ENCODE measurements around the gene DRAXIN. TPM values are rescaled to one million over a fixed set of nuclear protein-coding genes. Genes with fewer than 3 reads are reported as not detected.

Gene DRAXIN
- total RNA-seq, 1 experiment from 2014 or later = 0.03 TPM

DNA sequence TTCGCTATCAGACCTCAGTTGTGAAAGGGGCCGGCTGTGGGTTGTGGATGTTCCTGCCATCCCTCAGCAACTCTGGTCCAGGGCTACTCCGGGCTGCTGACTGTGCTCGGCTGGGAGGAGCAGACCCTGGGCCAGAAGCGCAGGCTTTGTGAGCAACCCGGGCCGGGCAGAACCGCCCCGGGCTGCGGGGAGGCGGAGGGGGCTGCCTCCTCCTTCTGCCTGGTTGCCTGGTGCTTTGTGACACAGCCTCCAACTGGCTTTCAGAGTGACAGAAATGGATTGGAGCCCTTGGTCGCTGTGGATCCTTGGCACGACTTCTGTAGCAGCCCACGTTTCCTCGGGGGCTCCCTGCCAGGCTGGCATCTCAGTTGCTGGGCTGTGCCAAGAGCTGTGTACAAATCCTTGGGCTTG, 10.0 kb downstream of the DRAXIN start:
- in situ Hi-C loops (cut with HindIII; ENCODE audit: low pct_unique_long_range_greater_than_20kb, low sequenced_read_pairs) = no loop called here
- no peak for DNase-seq (ENCODE audit: low read depth, low spot score)

DNA sequence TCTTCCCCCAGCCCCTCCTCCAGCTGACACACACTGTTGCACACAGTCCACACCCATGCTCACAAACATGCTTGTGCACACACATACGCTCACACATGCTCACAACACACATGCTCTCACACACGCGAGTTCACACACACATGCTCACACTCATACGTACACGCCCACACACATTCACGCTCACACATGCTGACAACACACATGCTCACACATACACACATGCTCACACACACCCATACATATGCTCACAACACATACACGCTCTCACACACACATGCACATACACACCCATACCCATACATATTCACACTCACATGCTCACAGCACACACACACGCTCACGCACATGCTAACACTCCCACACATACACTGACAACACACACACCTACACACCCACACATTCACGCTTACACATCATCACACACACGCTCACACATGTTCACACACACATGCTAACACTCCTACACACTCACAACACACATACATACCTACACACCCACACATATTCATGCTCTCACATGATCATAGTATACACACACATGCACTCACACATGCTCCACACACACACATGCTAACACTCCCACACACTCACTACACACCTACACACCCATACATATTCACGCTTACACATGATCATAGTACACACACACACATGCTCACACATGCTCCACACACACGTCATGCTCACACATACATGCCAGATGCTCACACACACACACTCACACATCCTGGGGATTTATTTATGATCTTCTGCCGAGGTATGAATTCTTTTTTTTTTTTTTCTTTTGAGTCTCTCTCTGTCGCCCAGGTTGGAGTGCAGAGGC, 10.7 kb downstream of the DRAXIN start:
- no peak for DNase-seq (ENCODE audit: low read depth, low spot score)
- in situ Hi-C loops (cut with HindIII; ENCODE audit: low pct_unique_long_range_greater_than_20kb, low sequenced_read_pairs) = no loop called here

DNA sequence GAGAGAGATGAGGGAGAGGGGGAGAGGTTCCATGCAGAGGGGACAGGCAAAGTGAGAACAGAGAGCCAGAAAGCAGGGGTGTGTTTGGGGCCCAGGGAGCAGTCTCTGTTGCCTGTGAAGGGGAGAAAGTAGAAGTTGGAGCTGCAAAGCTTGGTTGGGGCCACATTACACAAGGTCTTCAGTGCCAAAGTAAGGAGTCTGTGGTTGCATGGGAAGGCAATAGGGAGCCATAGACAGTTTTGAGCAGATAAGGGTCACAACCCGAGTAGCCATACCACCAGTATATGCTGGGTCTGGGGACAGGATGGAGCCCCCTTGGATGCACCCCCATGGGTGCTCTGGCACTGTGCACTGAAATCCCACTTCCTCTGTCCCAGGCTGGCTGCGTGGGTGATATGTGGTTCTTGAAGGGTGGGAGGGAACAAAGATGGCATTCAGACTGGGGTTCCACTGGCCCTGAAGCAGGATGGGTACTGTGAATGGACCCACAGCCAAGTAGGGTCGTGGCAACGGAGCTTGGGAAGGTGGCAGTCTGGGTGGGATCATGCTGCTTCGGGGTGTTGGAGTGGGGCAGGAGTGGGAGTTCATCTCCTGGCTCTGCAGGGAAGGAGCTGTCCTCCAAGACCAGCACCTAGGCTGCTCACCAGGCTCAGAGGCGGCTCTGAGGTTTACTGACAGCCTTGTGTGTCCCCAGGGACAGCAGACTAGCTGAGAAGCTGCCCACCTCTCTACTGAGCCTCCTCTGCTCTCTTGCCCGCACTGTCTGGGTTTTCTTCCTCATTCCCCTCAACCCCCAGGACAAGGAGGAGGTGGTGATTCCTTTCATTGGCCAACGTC, 12.1 kb downstream of the DRAXIN start:
- no peak for DNase-seq (ENCODE audit: low read depth, low spot score)
- in situ Hi-C loops (cut with HindIII; ENCODE audit: low pct_unique_long_range_greater_than_20kb, low sequenced_read_pairs) = no loop called here

DNA sequence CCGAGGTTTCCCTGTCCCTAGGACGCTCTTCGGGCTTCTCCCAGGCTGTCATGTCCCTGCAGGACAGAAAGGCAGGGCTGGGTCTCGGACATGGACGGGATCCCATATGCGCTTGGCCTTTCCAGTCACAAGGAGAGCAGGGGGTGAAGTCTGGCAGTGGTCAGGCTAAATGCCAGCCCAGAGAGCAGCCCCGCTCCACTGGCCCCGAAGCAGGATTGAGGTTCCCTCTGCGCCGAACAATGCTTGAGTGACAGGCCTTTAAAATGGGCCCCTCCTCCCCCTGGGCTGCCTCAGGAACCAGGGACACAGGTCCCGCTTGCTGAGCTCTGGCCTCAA, 12.7 kb downstream of the DRAXIN start:
- no peak for DNase-seq (ENCODE audit: low read depth, low spot score)
- in situ Hi-C loops (cut with HindIII; ENCODE audit: low pct_unique_long_range_greater_than_20kb, low sequenced_read_pairs) = no loop called here

DNA sequence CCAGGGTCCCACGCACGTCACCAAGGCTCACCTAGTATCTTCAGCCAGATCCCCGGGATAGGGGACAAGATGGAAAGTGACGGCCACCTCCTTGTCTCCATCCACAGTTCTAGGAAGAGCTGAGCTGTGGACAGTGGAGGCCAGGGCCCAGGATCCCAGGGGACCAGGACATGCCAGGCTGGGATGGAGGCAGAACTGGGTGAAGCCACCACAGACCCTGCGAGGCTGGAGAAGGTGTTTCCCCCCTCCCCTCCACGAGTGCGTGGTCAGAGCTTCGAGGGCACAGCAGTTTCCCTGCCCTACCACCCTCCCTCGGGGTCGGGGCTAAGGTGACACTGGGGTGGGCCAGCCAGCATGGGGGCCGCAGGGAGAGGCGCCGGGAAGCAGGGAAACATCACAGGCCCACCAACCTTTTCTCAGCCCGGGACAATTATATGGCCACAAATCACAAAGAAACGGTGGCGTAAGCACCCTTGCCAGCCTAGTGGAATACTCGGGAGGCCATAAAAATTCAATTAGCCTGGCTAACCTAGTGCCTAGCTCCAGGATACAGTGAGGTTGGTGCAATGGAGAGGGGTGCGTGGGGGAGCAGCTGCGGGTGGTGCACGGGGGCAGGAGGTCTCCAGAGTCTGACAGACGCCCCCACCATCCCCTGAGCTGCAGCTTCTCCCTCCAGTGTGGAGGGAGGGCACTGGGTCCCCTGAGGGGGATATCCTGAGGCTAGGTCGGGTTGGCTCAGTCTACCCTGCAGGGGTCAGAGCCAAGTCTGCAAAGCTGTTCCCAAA, 13.4 kb downstream of the DRAXIN start:
- no peak for DNase-seq (ENCODE audit: low read depth, low spot score)
- in situ Hi-C loops (cut with HindIII; ENCODE audit: low pct_unique_long_range_greater_than_20kb, low sequenced_read_pairs) = no loop called here

DNA sequence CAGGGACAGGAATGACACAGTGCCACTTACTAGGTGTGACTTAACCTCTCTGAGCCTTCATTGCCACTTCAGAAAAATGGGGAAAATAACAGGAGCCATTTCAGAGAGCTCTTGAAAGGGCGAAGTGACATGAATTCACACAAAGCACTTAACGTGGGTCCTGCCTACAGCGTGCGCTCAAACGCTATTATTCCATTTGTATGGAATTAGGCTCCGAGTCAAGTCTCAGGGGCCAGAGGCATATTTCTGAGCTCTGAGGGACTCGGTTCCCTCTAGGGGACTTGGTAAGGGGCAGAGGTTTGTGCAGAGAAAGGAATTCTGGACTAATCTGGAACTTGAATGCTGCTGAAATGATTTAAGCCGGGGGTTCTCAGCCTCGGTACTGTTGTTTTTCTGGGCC, 14.1 kb downstream of the DRAXIN start:
- DNase-seq (ENCODE audit: low read depth, low spot score) = no peak
- in situ Hi-C loops (cut with HindIII; ENCODE audit: low pct_unique_long_range_greater_than_20kb, low sequenced_read_pairs) = no loop called here

DNA sequence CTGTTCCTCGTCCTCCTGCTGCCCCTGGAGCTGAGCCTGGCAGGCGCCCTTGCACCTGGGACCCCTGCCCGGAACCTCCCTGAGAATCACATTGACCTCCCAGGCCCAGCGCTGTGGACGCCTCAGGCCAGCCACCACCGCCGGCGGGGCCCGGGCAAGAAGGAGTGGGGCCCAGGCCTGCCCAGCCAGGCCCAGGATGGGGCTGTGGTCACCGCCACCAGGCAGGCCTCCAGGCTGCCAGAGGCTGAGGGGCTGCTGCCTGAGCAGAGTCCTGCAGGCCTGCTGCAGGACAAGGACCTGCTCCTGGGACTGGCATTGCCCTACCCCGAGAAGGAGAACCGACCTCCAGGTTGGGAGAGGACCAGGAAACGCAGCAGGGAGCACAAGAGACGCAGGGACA, 14.8 kb downstream of the DRAXIN start:
- no peak for DNase-seq (ENCODE audit: low read depth, low spot score)
- in situ Hi-C loops (cut with HindIII; ENCODE audit: low pct_unique_long_range_greater_than_20kb, low sequenced_read_pairs) = no loop called here

DNA sequence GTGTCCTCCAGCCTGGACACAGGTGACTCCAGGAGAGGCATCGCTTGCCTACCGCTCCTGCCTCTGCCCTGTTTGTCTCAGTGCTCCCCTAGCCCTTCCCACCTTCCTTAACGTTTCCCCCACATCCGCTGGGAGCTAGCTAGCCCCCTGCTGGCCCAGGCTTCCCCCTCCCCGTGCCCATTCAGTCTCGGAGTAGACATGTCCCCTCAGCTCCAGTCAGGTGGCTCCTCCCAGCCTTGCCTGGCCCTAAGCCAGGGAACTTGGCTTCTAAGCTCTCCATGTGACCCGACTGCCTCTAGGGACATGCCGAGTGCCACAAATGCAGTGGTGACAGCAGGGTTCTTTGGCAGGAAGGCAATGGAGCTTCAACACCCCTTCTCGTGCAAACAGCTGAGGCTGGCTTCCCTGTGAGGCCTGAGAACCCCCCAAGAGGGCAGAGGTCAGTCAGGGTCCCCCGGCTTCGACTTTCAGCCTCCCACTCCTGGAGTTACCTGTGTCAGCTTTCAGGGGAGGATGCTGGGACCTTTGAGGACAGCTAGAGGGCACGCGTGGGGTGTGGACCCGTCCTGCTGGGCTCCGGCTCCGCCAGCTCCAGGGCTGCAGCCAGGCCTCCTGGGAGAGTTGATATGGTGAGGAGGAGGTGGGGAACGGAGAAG, 16.2 kb downstream of the DRAXIN start:
- in situ Hi-C loops (cut with HindIII; ENCODE audit: low pct_unique_long_range_greater_than_20kb, low sequenced_read_pairs) = no loop called here
- DNase-seq (ENCODE audit: low read depth, low spot score) = no peak

DNA sequence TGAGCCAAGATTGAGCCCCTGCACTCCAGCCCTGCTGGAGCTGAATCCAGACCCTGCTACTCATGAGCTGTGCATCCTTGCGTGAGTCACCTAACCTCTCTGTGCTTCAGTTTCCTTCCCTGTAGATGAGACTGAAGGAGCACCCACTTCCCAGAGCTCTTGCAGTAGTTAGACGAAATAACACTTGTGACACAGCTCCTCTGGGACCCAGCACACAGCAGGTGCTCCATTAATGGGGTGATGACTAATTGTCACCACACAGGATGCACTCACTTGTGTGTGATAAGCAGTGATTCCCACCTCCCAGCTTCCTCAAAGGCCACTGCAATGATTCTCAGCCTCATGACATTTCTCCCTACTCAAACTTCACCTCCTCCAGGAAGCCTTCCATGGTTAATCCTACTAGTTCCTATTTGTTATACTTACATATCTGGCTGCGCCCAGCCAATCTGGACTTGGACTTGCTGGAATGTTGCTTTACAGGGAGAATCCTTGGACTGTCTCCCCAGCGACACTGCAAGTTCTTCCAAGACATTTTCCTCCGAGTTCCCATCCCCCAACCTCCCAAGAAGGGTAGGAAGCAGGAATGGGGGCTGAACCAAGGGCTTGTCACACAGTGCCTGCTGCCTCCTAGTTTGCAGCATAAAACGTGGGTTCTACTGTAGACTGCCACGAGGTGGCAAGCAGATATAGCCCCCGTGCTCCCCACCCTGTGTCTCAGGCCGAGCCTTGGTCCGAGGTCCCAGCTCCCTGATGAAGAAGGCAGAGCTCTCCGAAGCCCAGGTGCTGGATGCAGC, 17.2 kb downstream of the DRAXIN start:
- in situ Hi-C loops (cut with HindIII; ENCODE audit: low pct_unique_long_range_greater_than_20kb, low sequenced_read_pairs) = no loop called here
- peak; percentile 42 for DNase-seq (ENCODE audit: low read depth, low spot score)

DNA sequence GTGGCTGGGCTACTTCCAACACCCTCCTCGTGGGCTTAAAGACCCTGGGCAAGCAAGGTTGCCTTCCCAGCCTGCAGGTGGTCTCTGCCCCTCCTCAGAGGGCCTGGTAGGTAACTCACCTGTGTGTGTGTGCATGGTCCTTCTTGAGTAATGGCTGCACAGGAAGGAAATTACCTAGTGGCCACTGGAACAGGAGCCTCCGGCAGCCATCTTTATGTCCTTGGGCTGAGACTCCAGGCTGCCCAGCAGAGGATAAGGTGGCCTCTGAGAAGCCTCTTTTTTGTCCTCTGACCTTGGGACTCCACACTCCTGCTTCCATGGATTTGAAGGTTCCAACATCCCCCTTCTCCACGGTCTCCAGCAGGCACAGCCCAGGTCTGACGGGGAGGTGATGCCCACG, 20.0 kb downstream of the DRAXIN start:
- in situ Hi-C loops (cut with HindIII; ENCODE audit: low pct_unique_long_range_greater_than_20kb, low sequenced_read_pairs) = no loop called here
- DNase-seq (ENCODE audit: low read depth, low spot score) = no peak

DNA sequence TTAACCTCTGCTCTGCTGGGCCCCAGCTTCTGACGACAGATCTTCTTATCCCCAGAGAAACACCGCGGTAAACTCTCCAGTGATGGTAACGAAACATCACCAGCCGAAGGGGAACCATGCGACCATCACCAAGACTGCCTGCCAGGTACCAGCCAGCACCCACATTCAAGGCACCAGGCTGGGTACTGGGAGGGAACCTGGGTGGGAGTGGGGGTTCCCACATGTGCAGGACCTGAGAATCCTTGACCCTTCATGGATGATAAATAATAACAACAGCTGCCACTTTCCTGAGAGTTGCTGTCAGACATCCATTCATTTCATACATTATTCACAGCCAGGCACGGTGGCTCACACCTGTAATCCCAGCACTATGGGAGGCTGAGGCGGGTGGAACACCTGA, 20.8 kb downstream of the DRAXIN start:
- in situ Hi-C loops (cut with HindIII; ENCODE audit: low pct_unique_long_range_greater_than_20kb, low sequenced_read_pairs) = no loop called here
- DNase-seq (ENCODE audit: low read depth, low spot score) = no peak

DNA sequence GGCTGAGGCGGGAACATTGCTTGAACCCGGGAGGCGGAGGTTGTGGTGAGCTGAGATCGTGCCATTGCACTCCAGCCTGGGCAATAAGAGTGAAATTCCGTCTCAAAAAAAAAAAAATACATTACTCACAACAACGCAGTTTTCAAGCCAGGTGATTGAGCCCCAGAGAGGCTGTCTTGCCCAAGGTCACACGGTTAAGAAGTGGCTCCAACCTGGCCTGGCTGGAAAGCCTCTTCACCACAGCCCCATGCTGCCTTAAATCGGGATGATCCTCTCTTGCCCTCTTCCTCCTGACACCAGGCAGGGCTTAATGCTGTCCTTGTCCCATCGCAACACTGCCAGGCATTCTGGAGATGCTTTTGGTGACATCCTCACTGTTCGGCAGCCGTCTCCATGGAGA, 21.6 kb downstream of the DRAXIN start:
- in situ Hi-C loops (cut with HindIII; ENCODE audit: low pct_unique_long_range_greater_than_20kb, low sequenced_read_pairs) = no loop called here
- no peak for DNase-seq (ENCODE audit: low read depth, low spot score)

DNA sequence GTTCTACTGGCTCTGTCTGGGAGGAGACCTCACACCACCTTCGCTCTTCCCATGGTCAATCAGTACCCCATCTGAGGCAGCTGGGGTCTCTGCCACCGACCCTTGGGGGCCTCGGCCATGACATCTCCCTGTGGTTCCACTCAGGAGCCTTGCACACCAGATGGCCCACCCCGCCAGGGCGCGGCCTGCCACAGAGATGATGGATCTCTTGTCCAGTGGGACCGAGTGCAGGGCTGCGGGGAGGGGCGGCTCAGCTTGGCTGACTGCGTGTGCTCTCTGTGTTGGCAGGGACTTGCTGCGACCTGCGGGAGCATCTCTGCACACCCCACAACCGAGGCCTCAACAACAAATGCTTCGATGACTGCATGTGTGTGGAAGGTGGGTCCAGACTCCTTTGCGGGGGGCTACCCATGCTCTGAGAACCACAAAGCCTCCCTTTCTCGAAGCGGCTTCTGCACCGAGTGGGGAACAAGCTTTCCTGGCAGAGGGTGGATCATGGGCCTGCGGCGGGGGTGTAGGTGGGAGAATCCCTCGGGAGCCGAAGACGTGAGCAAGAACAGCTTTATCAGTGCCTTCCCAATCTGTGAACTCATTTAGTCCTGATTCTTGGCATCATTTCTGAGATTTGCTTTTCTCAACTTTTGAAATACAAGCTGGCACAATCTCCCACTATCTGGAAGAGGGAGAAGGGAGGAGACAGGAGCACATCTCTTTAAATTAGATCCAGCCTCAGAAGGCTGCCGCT, 23.5 kb downstream of the DRAXIN start:
- in situ Hi-C loops (cut with HindIII; ENCODE audit: low pct_unique_long_range_greater_than_20kb, low sequenced_read_pairs) = no loop called here
- no peak for DNase-seq (ENCODE audit: low read depth, low spot score)

DNA sequence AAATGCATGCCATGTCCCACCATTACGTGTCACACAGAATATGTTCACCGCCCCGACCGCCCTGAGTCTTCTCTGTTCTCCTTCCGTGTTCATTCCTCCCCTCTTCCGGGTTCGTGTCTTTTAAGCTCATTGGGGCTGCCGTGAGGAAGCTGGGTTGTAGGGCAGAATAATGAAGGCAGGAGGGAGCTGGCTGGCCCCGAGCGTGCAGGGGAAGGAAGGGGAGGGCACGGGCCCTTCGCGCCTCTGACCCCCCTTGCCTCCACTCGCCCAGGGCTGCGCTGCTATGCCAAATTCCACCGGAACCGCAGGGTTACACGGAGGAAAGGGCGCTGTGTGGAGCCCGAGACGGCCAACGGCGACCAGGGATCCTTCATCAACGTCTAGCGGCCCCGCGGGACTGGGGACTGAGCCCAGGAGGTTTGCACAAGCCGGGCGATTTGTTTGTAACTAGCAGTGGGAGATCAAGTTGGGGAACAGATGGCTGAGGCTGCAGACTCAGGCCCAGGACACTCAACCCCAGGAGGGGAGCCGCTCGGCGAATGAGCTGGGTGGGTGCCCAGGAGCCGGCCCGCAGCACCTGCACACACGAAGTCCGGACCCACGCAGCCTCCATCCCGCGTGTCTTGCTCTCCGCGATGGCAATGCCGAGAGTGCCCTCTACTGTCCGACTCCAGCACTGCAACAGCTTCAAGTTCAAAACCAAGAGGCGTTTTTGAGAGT, 28.0 kb downstream of the DRAXIN start:
- DNase-seq (ENCODE audit: low read depth, low spot score) = peak; percentile 63
- in situ Hi-C loops (cut with HindIII; ENCODE audit: low pct_unique_long_range_greater_than_20kb, low sequenced_read_pairs) = no loop called here

DNA sequence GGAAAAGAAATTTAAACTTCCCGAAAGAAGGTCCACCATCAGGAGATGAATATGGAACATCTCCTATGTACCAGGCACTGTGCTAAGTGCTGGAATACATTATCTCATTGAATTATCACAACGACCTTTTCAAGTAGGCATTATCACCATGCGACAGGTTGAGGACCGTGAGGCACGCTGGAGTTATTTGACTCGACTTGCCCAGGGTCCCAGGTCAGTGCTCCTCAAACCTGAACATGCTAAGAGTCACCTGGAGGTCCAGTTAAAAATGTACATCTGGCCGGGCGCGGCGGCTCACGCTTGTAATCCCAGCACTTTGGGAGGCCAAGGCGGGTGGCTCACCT, 28.5 kb downstream of the DRAXIN start:
- DNase-seq (ENCODE audit: low read depth, low spot score) = no peak
- in situ Hi-C loops (cut with HindIII; ENCODE audit: low pct_unique_long_range_greater_than_20kb, low sequenced_read_pairs) = no loop called here

DNA sequence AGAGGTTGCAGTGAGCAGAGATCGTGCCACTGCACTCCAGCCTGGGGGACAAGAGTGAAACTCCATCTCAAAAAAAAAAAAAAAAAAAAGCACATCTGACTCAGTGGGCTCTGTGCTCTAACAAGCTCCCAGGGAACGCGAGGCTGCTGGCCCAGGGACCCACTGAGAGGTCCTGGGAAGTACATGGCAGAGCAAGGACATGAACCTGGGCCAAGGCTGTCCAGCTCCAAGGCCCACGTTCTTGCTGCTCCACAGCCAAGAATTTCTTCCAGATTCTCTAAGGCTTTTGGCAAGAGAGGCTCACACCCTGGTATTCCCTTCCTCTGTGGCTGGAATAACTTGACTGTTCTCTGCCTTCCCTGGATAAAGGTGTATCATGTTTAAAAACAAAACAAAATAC, 29.0 kb downstream of the DRAXIN start:
- no peak for DNase-seq (ENCODE audit: low read depth, low spot score)
- in situ Hi-C loops (cut with HindIII; ENCODE audit: low pct_unique_long_range_greater_than_20kb, low sequenced_read_pairs) = no loop called here

Data from SK-MEL-5 (cell line).